ENCODE measurements around the gene COX6B2.

Gene COX6B2

GRCh38 chr19:55347442-55348009 is 7.0 kb downstream of the COX6B2 start:
- in situ Hi-C loops (cut with MboI; ENCODE audit: low sequenced_read_pairs) = no loop called here
- DNase-seq (ENCODE audit: low spot score in 2 of 2) = no peak
- H3K27me3 ChIP-seq (ENCODE audit: low read depth) = peaks cover 6% of the 10 kb centered on the region
- no peaks in the 10 kb centered on the region for H3K9me3 ChIP-seq
- peaks cover 43% of the 10 kb centered on the region for H3K36me3 ChIP-seq (replicated peaks)
- H3K4me3 ChIP-seq = no peak overlapping the region
- H3K4me1 ChIP-seq = peaks cover 20% of the 10 kb centered on the region

- no peaks in the 10 kb centered on the region for H3K9me3 ChIP-seq
- H3K36me3 ChIP-seq (replicated peaks) = peaks cover 49% of the 10 kb centered on the region
- in situ Hi-C loops (cut with MboI; ENCODE audit: low sequenced_read_pairs) = no loop called here
- no peaks in the 10 kb centered on the region; the same call in 1 of the 2 replicates for H3K27me3 ChIP-seq (ENCODE audit: low read depth)
- peaks cover 20% of the 10 kb centered on the region for H3K4me1 ChIP-seq
- no peak overlapping the region for H3K4me3 ChIP-seq
- no peak for DNase-seq (ENCODE audit: low spot score in 2 of 2)
These were observed 7.6 kb downstream of the COX6B2 start for GRCh38 chr19:55346725-55347441.

- Histone ChIP-seq H3K9me3 (no peaks in the 10 kb centered on the region), H3K4me1 (peaks cover 26% of the 10 kb centered on the region), H3K36me3 (replicated peaks) (peaks cover 54% of the 10 kb centered on the region), H3K27me3 (ENCODE audit: low read depth) (no peaks in the 10 kb centered on the region), H3K4me3 (no peak overlapping the region)
- in situ Hi-C loops (cut with MboI; ENCODE audit: low sequenced_read_pairs) = no loop called here
- peak in 1 of 2 experiments; percentile 66 for DNase-seq (ENCODE audit: low spot score in 2 of 2)
These were observed 8.4 kb downstream of the COX6B2 start for GRCh38 chr19:55345818-55346724.

GRCh38 chr19:55345101-55345817 is 9.3 kb downstream of the COX6B2 start:
- DNase-seq (ENCODE audit: low spot score in 2 of 2) = no peak
- H3K27me3 ChIP-seq (ENCODE audit: low read depth) = no peaks in the 10 kb centered on the region
- peaks cover 54% of the 10 kb centered on the region for H3K36me3 ChIP-seq (replicated peaks)
- no peak overlapping the region for H3K4me3 ChIP-seq
- H3K9me3 ChIP-seq = no peaks in the 10 kb centered on the region
- peaks cover 26% of the 10 kb centered on the region for H3K4me1 ChIP-seq
- in situ Hi-C loops (cut with MboI; ENCODE audit: low sequenced_read_pairs) = no loop called here

- no peak for DNase-seq (ENCODE audit: low spot score in 2 of 2)
- peaks cover 21% of the 10 kb centered on the region for H3K4me1 ChIP-seq
- H3K4me3 ChIP-seq = no peak overlapping the region
- no peaks in the 10 kb centered on the region for H3K9me3 ChIP-seq
- peaks cover 54% of the 10 kb centered on the region for H3K36me3 ChIP-seq (replicated peaks)
- no peaks in the 10 kb centered on the region for H3K27me3 ChIP-seq (ENCODE audit: low read depth)
- in situ Hi-C loops (cut with MboI; ENCODE audit: low sequenced_read_pairs) = no loop called here
These were observed 10.1 kb downstream of the COX6B2 start for GRCh38 chr19:55344444-55344843.

GRCh38 chr19:55341595-55342531 is 12.7 kb downstream of the COX6B2 start:
- peaks cover 43% of the 10 kb centered on the region for H3K36me3 ChIP-seq (replicated peaks)
- no peaks in the 10 kb centered on the region for H3K9me3 ChIP-seq
- no peak for DNase-seq (ENCODE audit: low spot score in 2 of 2)
- H3K27me3 ChIP-seq (ENCODE audit: low read depth) = no peaks in the 10 kb centered on the region
- in situ Hi-C loops (cut with MboI; ENCODE audit: low sequenced_read_pairs) = no loop called here
- H3K4me1 ChIP-seq = peaks cover 12% of the 10 kb centered on the region
- H3K4me3 ChIP-seq = peak overlapping the region; percentile 77

GRCh38 chr19:55341171-55341588 is 13.3 kb downstream of the COX6B2 start:
- H3K4me1 ChIP-seq = peaks cover 12% of the 10 kb centered on the region
- H3K27me3 ChIP-seq (ENCODE audit: low read depth) = no peaks in the 10 kb centered on the region
- H3K36me3 ChIP-seq (replicated peaks) = peaks cover 39% of the 10 kb centered on the region
- in situ Hi-C loops (cut with MboI; ENCODE audit: low sequenced_read_pairs) = no loop called here
- peak; percentile 82 to 94 for DNase-seq (ENCODE audit: low spot score in 2 of 2)
- peak overlapping the region; percentile 77 for H3K4me3 ChIP-seq
- no peaks in the 10 kb centered on the region for H3K9me3 ChIP-seq

GRCh38 chr19:55340784-55341147 is 13.8 kb downstream of the COX6B2 start:
- peak in 1 of 2 experiments; percentile 70 for DNase-seq (ENCODE audit: low spot score in 2 of 2)
- Histone ChIP-seq H3K9me3 (no peaks in the 10 kb centered on the region), H3K4me1 (peaks cover 12% of the 10 kb centered on the region), H3K4me3 (peak overlapping the region; percentile 77), H3K36me3 (replicated peaks) (peaks cover 34% of the 10 kb centered on the region), H3K27me3 (ENCODE audit: low read depth) (no peaks in the 10 kb centered on the region)
- in situ Hi-C loops (cut with MboI; ENCODE audit: low sequenced_read_pairs) = no loop called here

GRCh38 chr19:55339889-55340783 is 14.4 kb downstream of the COX6B2 start:
- no peaks in the 10 kb centered on the region for H3K9me3 ChIP-seq
- in situ Hi-C loops (cut with MboI; ENCODE audit: low sequenced_read_pairs) = no loop called here
- no peak for DNase-seq (ENCODE audit: low spot score in 2 of 2)
- H3K4me3 ChIP-seq = peak overlapping the region; percentile 77
- H3K27me3 ChIP-seq (ENCODE audit: low read depth) = no peaks in the 10 kb centered on the region
- H3K36me3 ChIP-seq (replicated peaks) = peaks cover 31% of the 10 kb centered on the region
- peaks cover 12% of the 10 kb centered on the region for H3K4me1 ChIP-seq

- Histone ChIP-seq H3K36me3 (replicated peaks) (peaks cover 25% of the 10 kb centered on the region), H3K27me3 (ENCODE audit: low read depth) (no peaks in the 10 kb centered on the region), H3K4me1 (peaks cover 12% of the 10 kb centered on the region), H3K4me3 (peak within 1 kb of the TSS; percentile 77), H3K9me3 (no peaks in the 10 kb centered on the region)
- in situ Hi-C loops (cut with MboI; ENCODE audit: low sequenced_read_pairs) = no loop called here
- DNase-seq (ENCODE audit: low spot score in 2 of 2) = peak; percentile 99 to 100
These were observed 15.2 kb downstream of the COX6B2 start, which contains the start of gene KMT5C for GRCh38 chr19:55339105-55339888. Gene KMT5C (plus strand): TSS chr19:55339876. CDS start chr19:55341937, 2,061 bp downstream.

- Histone ChIP-seq H3K4me3 (no peak overlapping the region), H3K27me3 (ENCODE audit: low read depth) (no peaks in the 10 kb centered on the region), H3K36me3 (replicated peaks) (no peaks in the 10 kb centered on the region), H3K4me1 (peaks cover 6% of the 10 kb centered on the region), H3K9me3 (no peaks in the 10 kb centered on the region)
- no peak for DNase-seq (ENCODE audit: low spot score in 2 of 2)
- in situ Hi-C loops (cut with MboI; ENCODE audit: low sequenced_read_pairs) = no loop called here
These were observed 18.4 kb downstream of the COX6B2 start for GRCh38 chr19:55336101-55336500.

All from HAP-1 (cell line).